HepG2 (cell line): ENCODE data around the gene JMY. TPM values are rescaled to one million over a fixed set of nuclear protein-coding genes. Genes with fewer than 3 reads are reported as not detected.

ENCODE experiments used
- ATAC-seq: fragments of 200-7000 bp; cut with Tn5 transposase; 3 replicates; pipeline ENCODE4 v1.9.1; 2020; ENCODE audit warnings: mild to moderate bottlenecking, moderate library complexity
- BruUV-seq: library from RNA; stranded (reverse); fragments of 400-500 nt; replicated peaks from 2 replicates; lab custom pipeline; 2021; lab: Mats Ljungman, UMichigan
- CTCF ChIA-PET: fragments of 300-600 bp; formaldehyde crosslinking; extraction: SDS; loops from one replicate; lab custom pipeline; 2021; ENCODE audit warnings: low total read pairs, inconsistent platforms, low intra/inter-chr PET ratio; lab: Yijun Ruan, JAX
- POLR2A ChIA-PET: fragments of 350-600 bp; sonication (Branson Sonifier 250); formaldehyde crosslinking; loops from one replicate; lab custom pipeline; 2020; ENCODE audit warnings: antibody characterized with exemption, inconsistent platforms; lab: Yijun Ruan, JAX
- DNase-seq: peaks from one replicate; pipeline ENCODE4 v3.0.0-alpha.2; 2015; ENCODE audit warnings: low spot score
- FAIRE-seq: peaks from 3 replicates; lab custom pipeline; 2011; peaks lifted over from hg19 to GRCh38; lab: Jason Lieb, UNC
- H2AFZ ChIP-seq: one replicate; pipeline ENCODE4 v1.6.1; 2011; ENCODE audit warnings: low read length, inconsistent platforms
- H3K27ac ChIP-seq: fragments of 300-600 bp; 3 replicates; pipeline ENCODE4 v1.8.0; 2011; ENCODE audit warnings: mixed run types, mild to moderate bottlenecking, mixed read lengths, low read length, inconsistent platforms; ENCODE audit not compliant: insufficient read depth; ENCODE audit errors: extremely low read length
- H3K27me3 ChIP-seq, 2 experiments: fragments of 200-600 bp in 1 of 2; 2 replicates in 1 of 2; 3 replicates in 1 of 2; pipeline versions ENCODE4 v1.6.0 to v1.8.0; 2011; ENCODE audit warnings: low read length in 2 of 2, mild to moderate bottlenecking in 2 of 2, moderate library complexity in 2 of 2, inconsistent platforms in 1 of 2; ENCODE audit not compliant: insufficient read depth in 2 of 2, control insufficient read depth in 1 of 2
- H3K36me3 ChIP-seq, 2 experiments: fragments of 200-600 bp in 1 of 2; replicated peaks in 1 of 2; 2 replicates in 1 of 2; 3 replicates in 1 of 2; pipeline versions ENCODE4 v1.5.1 to v1.8.0; 2011; ENCODE audit warnings: low read length in 2 of 2, inconsistent platforms in 1 of 2; ENCODE audit not compliant: insufficient read depth in 2 of 2, control insufficient read depth in 1 of 2
- H3K4me1 ChIP-seq: 2 replicates; pipeline ENCODE4 v1.5.1; 2012; ENCODE audit warnings: low read length, inconsistent platforms; ENCODE audit not compliant: insufficient read depth
- H3K4me2 ChIP-seq: 2 replicates; pipeline ENCODE4 v1.6.0; 2011; ENCODE audit warnings: low read depth, low read length, inconsistent platforms
- H3K4me3 ChIP-seq, 3 experiments: fragments of 200-600 bp in 1 of 3; sonication (generic), shearing (Covaris generic) in 1 of 3; replicated peaks in 1 of 3; 2 replicates each; pipeline ENCODE4 v1.5.1; 2011 to 2016; ENCODE audit warnings: low read length in 3 of 3, inconsistent platforms in 2 of 3, low read depth in 2 of 3, mild to moderate bottlenecking in 2 of 3, control low read depth in 1 of 3, mixed read lengths in 1 of 3; ENCODE audit not compliant: insufficient read depth in 1 of 3
- H3K79me2 ChIP-seq: one replicate; pipeline ENCODE4 v1.6.1; 2011; ENCODE audit warnings: low read length, inconsistent platforms; ENCODE audit not compliant: insufficient read depth
- H3K9ac ChIP-seq: 2 replicates; pipeline ENCODE4 v1.6.0; 2011; ENCODE audit warnings: mild to moderate bottlenecking, low read depth, low read length, inconsistent platforms; ENCODE audit not compliant: insufficient read depth
- H3K9me3 ChIP-seq: 2 replicates; pipeline ENCODE4 v1.5.1; 2012; ENCODE audit warnings: mild to moderate bottlenecking, low read length
- H4K20me1 ChIP-seq: 2 replicates; pipeline ENCODE4 v1.6.0; 2011; ENCODE audit warnings: inconsistent platforms, mild to moderate bottlenecking, low read length, moderate library complexity; ENCODE audit not compliant: insufficient read depth
- BCL3 ChIP-seq: sonication (generic); formaldehyde crosslinking; IDR thresholded peaks from 2 replicates; pipeline ENCODE4 v1.5.1; 2020; ENCODE audit warnings: mild to moderate bottlenecking, missing genetic modification reagents, moderate library complexity
- HOXA9 ChIP-seq: sonication (generic); formaldehyde crosslinking; IDR thresholded peaks from 2 replicates; pipeline ENCODE4 v1.8.1; 2022; ENCODE audit warnings: missing genetic modification reagents, mild to moderate bottlenecking, moderate library complexity, borderline replicate concordance
- IRF9 ChIP-seq: sonication (generic); formaldehyde crosslinking; IDR thresholded peaks from 2 replicates; pipeline ENCODE4 v1.8.0; 2022; ENCODE audit warnings: missing genetic modification reagents, mild to moderate bottlenecking, borderline replicate concordance
- LCORL ChIP-seq, 2 experiments: fragments of 450-650 bp in 1 of 2; sonication (generic) in 1 of 2; formaldehyde crosslinking in 1 of 2; IDR thresholded peaks; 2 replicates each; pipeline versions ENCODE4 v1.5.0 to v1.6.1; 2017 to 2020; ENCODE audit warnings: antibody characterized with exemption in 1 of 2, missing genetic modification reagents in 1 of 2
- MBNL3 ChIP-seq: fragments of 250-450 bp; sonication (Bioruptor Pico); conservative IDR thresholded peaks from 2 replicates; pipeline ENCODE4 v1.8.0; 2022; ENCODE audit warnings: mild to moderate bottlenecking, inconsistent platforms
- NFE2L2 ChIP-seq: fragments of 150-350 bp; IDR thresholded peaks from 2 replicates; pipeline ENCODE4 v1.6.1; 2014; ENCODE audit warnings: low read length
- NR2F1 ChIP-seq, 2 experiments: fragments of 450-650 bp in 1 of 2; formaldehyde crosslinking in 1 of 2; IDR thresholded peaks; 2 replicates each; pipeline versions ENCODE4 v1.5.0 to v1.6.1; 2016 to 2020; ENCODE audit warnings: mild to moderate bottlenecking in 1 of 2, missing compliant biosample characterization in 1 of 2, missing genetic modification reagents in 1 of 2, moderate library complexity in 1 of 2
- RBAK ChIP-seq: sonication (generic); formaldehyde crosslinking; IDR thresholded peaks from 2 replicates; pipeline ENCODE4 v1.5.1; 2020; ENCODE audit warnings: mild to moderate bottlenecking, missing genetic modification reagents
- XRCC5 ChIP-seq: fragments of 200-400 bp; formaldehyde crosslinking; optimal IDR thresholded peaks from 2 replicates; pipeline ENCODE3; 2017; ENCODE audit warnings: mild to moderate bottlenecking, low read length
- YEATS4 ChIP-seq: sonication (generic); formaldehyde crosslinking; IDR thresholded peaks from 2 replicates; pipeline ENCODE4 v1.4.0; 2020; ENCODE audit warnings: missing genetic modification reagents, borderline replicate concordance
- ZBTB25 ChIP-seq: IDR thresholded peaks from 2 replicates; pipeline ENCODE4 v1.6.1; 2018; ENCODE audit warnings: missing genetic modification reagents
- ZNF75D ChIP-seq: sonication (generic); formaldehyde crosslinking; IDR thresholded peaks from 2 replicates; pipeline ENCODE4 v1.8.1; 2023; ENCODE audit warnings: missing genetic modification reagents, mild to moderate bottlenecking, borderline replicate concordance
- ZNF850 ChIP-seq: sonication (generic); formaldehyde crosslinking; conservative IDR thresholded peaks from 2 replicates; pipeline ENCODE4 v1.9.0; 2021; ENCODE audit warnings: mild to moderate bottlenecking, missing genetic modification reagents
- ZSCAN22 ChIP-seq: sonication (generic); formaldehyde crosslinking; IDR thresholded peaks from 2 replicates; pipeline ENCODE4 v1.4.0; 2020; ENCODE audit warnings: mild to moderate bottlenecking, missing genetic modification reagents
- WGBS: methylation state at CpG from one replicate; pipeline ENCODE4 v1.1.6; 2017; ENCODE audit warnings: low lambda C conversion rate; 5-methylcytosine and 5-hydroxymethylcytosine counted together
- in situ Hi-C: cut with HindIII; loops from 2 replicates; pipeline ENCODE4 v1.10.0; 2017; ENCODE audit warnings: low pct_unique_long_range_greater_than_20kb; ENCODE audit not compliant: extremely low pct_ligation_motif_present
- intact Hi-C: fragments of 100-400 bp; cut with micrococcal nuclease; formaldehyde crosslinking; loops from one replicate; pipeline ENCODE4 v1.10.0; 2022; ENCODE audit not compliant: unreplicated experiment
- polyA plus RNA-seq, 8 experiments: library from polyadenylated mRNA; depleted of rRNA in 3 of 8; stranded (reverse) in 7 of 8; unstranded in 1 of 8; fragments of >200 nt; fragmentation: Illumina TruSeq in 4 of 8; extraction: Trizol in 4 of 8; gene quantifications; 2 replicates each; pipeline versions ENCODE4 v1.2.1 to v1.2.3, GENCODE V29; 2011 to 2016; ENCODE audit warnings: low read depth in 4 of 8, missing spikeins in 1 of 8, mixed read lengths in 1 of 8; ENCODE audit not compliant: insufficient read depth in 1 of 8
- total RNA-seq, 5 experiments: library from RNA; depleted of rRNA; stranded (reverse); fragments of >200 nt; fragmentation: Illumina TruSeq; extraction: Trizol; gene quantifications; 2 replicates each; pipeline ENCODE4 v1.2.3, GENCODE V29; 2016; ENCODE audit warnings: low read depth in 1 of 5

JMY gene
- total and polyA plus RNA-seq, 2 of the 13 experiments (the other 11 are each of a cell fraction or from before 2014, with no cell fraction given), result 4.0 to 4.2 TPM

- Histone ChIP-seq H3K9me3 (no peaks in the 10 kb centered on the region), H3K4me1 (peaks cover 31% of the 10 kb centered on the region), H3K27ac (no peak overlapping the region), H3K9ac (no peak overlapping the region), H2AFZ (no peak overlapping the region), H3K79me2 (peaks cover 80% of the 10 kb centered on the region), H4K20me1 (peaks cover 63% of the 10 kb centered on the region), H3K4me2 (peak overlapping the region; percentile 45), H3K27me3 (no peaks in the 10 kb centered on the region; a peak in 1 of 5 replicates), H3K4me3 (peak overlapping the region in 2 of 3 experiments; percentile 11 to 34; a peak in 3 of 6 replicates), H3K36me3 (no peaks in the 10 kb centered on the region; a peak in 1 of 5 replicates)
- no peak for DNase-seq
- in situ Hi-C loops (no loop called here), intact Hi-C loops (no loop called here)
- ATAC-seq, result no peak
- no TSS peak for BruUV-seq
- CTCF ChIA-PET, result no interaction called here
- TF ChIP-seq RBAK, result no peak
- no peak for TF ChIP-seq NR2F1 (CRISPR knock-in tag; IDR thresholded peaks at IDR 0.05)
- TF ChIP-seq BCL3, result no peak
- TF ChIP-seq ZBTB25, result no peak
- no peak for TF ChIP-seq XRCC5
- TF ChIP-seq HOXA9, result no peak
- TF ChIP-seq ZNF75D, result no peak
- no peak for TF ChIP-seq ZNF850 (CRISPR knock-in tag)
- no peak for TF ChIP-seq MBNL3 (CRISPR knock-in tag)
- no peak for TF ChIP-seq YEATS4
- no peak for TF ChIP-seq IRF9
- no peak for TF ChIP-seq LCORL (IDR thresholded peaks at IDR 0.05)
- TF ChIP-seq LCORL (CRISPR knock-in tag; IDR thresholded peaks at IDR 0.05), result no peak
- no peak for TF ChIP-seq ZSCAN22 (CRISPR knock-in tag)
- no peak for TF ChIP-seq NFE2L2
- FAIRE-seq, result no peak
- POLR2A ChIA-PET, result no interaction called here
- WGBS, result 84% methylated on average over 2 of the region's 2 CpGs
Measured at GRCh38 chr5:79240561-79240960, 4.6 kb downstream of the JMY start.
